GM12878 (cell line): ENCODE results near the gene GTPBP10. TPM values are rescaled to one million over a fixed set of nuclear protein-coding genes. Genes with fewer than 3 reads are reported as not detected.
A peak's percentile ranks its signal among the peaks of the same experiment; 100 is the strongest.

Experiments
- BACH1 ChIP-seq: fragments of 450-650 bp; IDR thresholded peaks from 2 replicates; pipeline ENCODE4 v1.6.1; 2017; ENCODE audit warnings: mild to moderate bottlenecking, borderline replicate concordance
- BRCA1 ChIP-seq: IDR thresholded peaks from 2 replicates; pipeline ENCODE4 v1.6.1; 2011; ENCODE audit warnings: low read depth, low read length, improper control_type of control experiment
- CBX3 ChIP-seq: fragments of 200-600 bp; sonication (generic); IDR thresholded peaks from 2 replicates; pipeline ENCODE4 v1.6.1; 2016; ENCODE audit warnings: low read depth, borderline replicate concordance
- CHD1 ChIP-seq: IDR thresholded peaks from 2 replicates; pipeline ENCODE4 v1.6.1; 2012; ENCODE audit warnings: low read depth, low read length, improper control_type of control experiment
- DPF2 ChIP-seq: fragments of 450-650 bp; IDR thresholded peaks from 2 replicates; pipeline ENCODE4 v1.6.1; 2017; ENCODE audit warnings: mild to moderate bottlenecking
- GABPA ChIP-seq: IDR thresholded peaks from 2 replicates; pipeline ENCODE4 v1.6.1; 2014; ENCODE audit warnings: antibody characterized with exemption, low read depth, mild to moderate bottlenecking, inconsistent platforms
- HDAC2 ChIP-seq: fragments of 200-600 bp; sonication (generic); IDR thresholded peaks from 2 replicates; pipeline ENCODE4 v1.6.1; 2017
- MXI1 ChIP-seq: fragments of 150-350 bp; IDR thresholded peaks from 2 replicates; pipeline ENCODE4 v1.6.1; 2011; ENCODE audit warnings: low read depth, mild to moderate bottlenecking, inconsistent platforms, low read length, improper control_type of control experiment
- NFYA ChIP-seq: IDR thresholded peaks from 2 replicates; pipeline ENCODE4 v1.6.1; 2011; ENCODE audit warnings: low read depth, mild to moderate bottlenecking, low read length, improper control_type of control experiment, borderline replicate concordance
- NR2C1 ChIP-seq: fragments of 450-650 bp; IDR thresholded peaks from 2 replicates; pipeline ENCODE4 v1.6.1; 2017; ENCODE audit warnings: antibody characterized with exemption, mild to moderate bottlenecking, moderate library complexity
- PAX5 ChIP-seq: IDR thresholded peaks from 2 replicates; pipeline ENCODE4 v1.6.1; 2011; ENCODE audit warnings: low read depth, low read length, borderline replicate concordance
- POLR2AphosphoS5 ChIP-seq: IDR thresholded peaks from 2 replicates; pipeline ENCODE4 v1.6.1; 2011; ENCODE audit warnings: mild to moderate bottlenecking, low read length, inconsistent platforms
- POU2F2 ChIP-seq: IDR thresholded peaks from 3 replicates; pipeline ENCODE4 v1.6.1; 2011; ENCODE audit warnings: low read depth, mild to moderate bottlenecking, low read length, borderline replicate concordance
- RCOR1 ChIP-seq: conservative IDR thresholded peaks from 2 replicates; pipeline ENCODE4 v1.6.1; 2012; ENCODE audit warnings: low read depth, low read length, improper control_type of control experiment
- RFX5 ChIP-seq: IDR thresholded peaks from 2 replicates; pipeline ENCODE4 v1.6.1; 2011; ENCODE audit warnings: low read depth, low read length, improper control_type of control experiment
- SPI1 ChIP-seq: IDR thresholded peaks from 2 replicates; pipeline ENCODE4 v1.6.1; 2011; ENCODE audit warnings: low read depth, mild to moderate bottlenecking, low read length, moderate library complexity, borderline replicate concordance; ENCODE audit not compliant: insufficient read depth
- SRF ChIP-seq, 2 experiments: IDR thresholded peaks; 2 replicates each; pipeline ENCODE4 v1.6.1; 2011; ENCODE audit warnings: low read depth in 2 of 2, low read length in 2 of 2, mild to moderate bottlenecking in 1 of 2, moderate library complexity in 1 of 2
- STAT3 ChIP-seq: IDR thresholded peaks from 2 replicates; pipeline ENCODE4 v1.6.1; 2011; ENCODE audit warnings: low read depth, low read length, improper control_type of control experiment
- TCF12 ChIP-seq: IDR thresholded peaks from 2 replicates; pipeline ENCODE4 v1.6.1; 2011; ENCODE audit warnings: low read depth, mild to moderate bottlenecking, low read length
- ZBED1 ChIP-seq: IDR thresholded peaks from 2 replicates; pipeline ENCODE4 v1.6.1; 2016; ENCODE audit warnings: borderline replicate concordance
- ZSCAN29 ChIP-seq: fragments of 450-650 bp; IDR thresholded peaks from 2 replicates; pipeline ENCODE4 v1.6.1; 2017; ENCODE audit warnings: mild to moderate bottlenecking, moderate library complexity
- polyA plus RNA-seq, 11 experiments: library from polyadenylated mRNA; depleted of rRNA in 4 of 11; unstranded in 6 of 11; stranded (reverse) in 5 of 11; fragments of >200 nt; fragmentation: Nextera tagmentation in 4 of 11; fragmentation: Illumina TruSeq in 1 of 11; extraction: Ambion mirVana in 4 of 11; extraction: Trizol in 1 of 11; gene quantifications; 1 replicate in 1 of 11; 2 replicates in 10 of 11; pipeline versions ENCODE4 v1.2.1 to v1.2.3, GENCODE V29; 2011 to 2016; ENCODE audit warnings: inconsistent platforms in 2 of 11, missing spikeins in 2 of 11, low read depth in 1 of 11
- total RNA-seq, 4 experiments: library from RNA; depleted of rRNA in 3 of 4; stranded (reverse); fragments of >200 nt in 3 of 4; fragmentation: Illumina TruSeq in 1 of 4; extraction: Trizol in 1 of 4; gene quantifications; 2 replicates each; pipeline versions ENCODE4 v1.2.1 to v1.2.3, GENCODE V29; 2013 to 2021
- TF ChIP-seq, protein P1 (sequence below): fragments of 150-350 bp; IDR thresholded peaks from 2 replicates; pipeline ENCODE4 v1.6.1; 2016; ENCODE audit warnings: low read depth, low read length
- TF ChIP-seq, protein P2 (sequence below): fragments of 450-650 bp; IDR thresholded peaks from 2 replicates; pipeline ENCODE4 v1.6.1; 2018; ENCODE audit warnings: mild to moderate bottlenecking, low read depth, moderate library complexity; ENCODE audit not compliant: partially characterized antibody
- TF ChIP-seq, protein P3 (sequence below): IDR thresholded peaks from 2 replicates; pipeline ENCODE4 v1.6.1; 2011; ENCODE audit warnings: low read depth, mild to moderate bottlenecking, low read length, moderate library complexity, borderline replicate concordance; ENCODE audit errors: extremely low read depth

Gene GTPBP10
- total and polyA plus RNA-seq, 10 of the 15 experiments (the other 5 are each of a cell fraction or from before 2014, with no cell fraction given), result 10.1 to 41.0 (median 33.0) TPM

DNA sequence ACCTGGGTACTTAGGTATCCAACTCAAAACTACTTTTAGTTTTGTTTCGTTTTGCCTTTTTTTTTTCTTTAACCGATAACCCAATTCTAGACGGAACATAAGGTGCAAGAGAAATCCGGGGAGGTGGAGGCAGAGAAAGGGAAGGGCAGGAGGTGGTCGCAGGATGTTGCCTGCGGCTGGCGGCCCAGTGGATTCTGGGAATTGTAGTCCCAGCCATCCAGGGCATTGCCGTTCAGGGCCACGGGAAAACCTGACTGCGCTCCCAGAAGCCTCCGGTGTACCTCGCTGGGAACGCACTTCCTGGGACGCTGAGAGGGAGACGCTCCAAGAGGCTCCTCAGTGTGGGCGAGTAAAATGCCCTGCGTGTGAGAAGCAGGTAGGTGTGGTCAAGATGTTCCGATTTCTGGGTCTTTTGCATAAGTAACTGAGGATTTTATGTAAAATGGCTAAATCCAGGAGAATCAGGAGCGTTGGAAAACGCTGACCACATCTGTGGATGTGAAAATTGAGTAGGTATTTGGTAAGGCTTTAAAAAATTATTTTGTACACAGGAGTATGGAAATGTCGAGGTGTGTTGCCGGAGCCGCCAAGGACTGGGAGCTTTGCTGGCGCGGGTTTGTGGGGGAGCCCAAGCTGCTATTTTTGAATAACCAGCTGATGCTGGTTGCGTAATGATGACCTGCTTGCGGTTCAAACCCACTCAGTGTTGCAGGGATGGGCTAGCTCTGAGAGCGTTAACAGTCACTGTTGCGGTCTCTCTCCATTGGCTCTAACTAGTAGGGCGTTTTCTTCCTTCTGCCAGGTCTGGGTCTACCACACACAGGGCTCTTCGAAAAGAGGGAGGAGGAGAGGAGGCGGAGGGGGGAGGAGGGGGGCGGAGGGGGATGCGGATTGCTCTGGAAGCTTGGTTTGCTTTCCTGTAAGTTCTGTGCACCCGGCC lies 56.9 kb downstream of the GTPBP10 start, which contains the start of gene CLDN12 (continued):
- no peak for TF ChIP-seq MXI1
- TF ChIP-seq BRCA1, result no peak
- peak; percentile 84 for TF ChIP-seq POLR2AphosphoS5
- peak; percentile 84 for TF ChIP-seq DPF2
- peak; percentile 91 for TF ChIP-seq PAX5
- TF ChIP-seq GABPA, result peak; percentile 87
- TF ChIP-seq ZSCAN29, result no peak
- no peak for TF ChIP-seq CHD1
- TF ChIP-seq, protein P1, sequence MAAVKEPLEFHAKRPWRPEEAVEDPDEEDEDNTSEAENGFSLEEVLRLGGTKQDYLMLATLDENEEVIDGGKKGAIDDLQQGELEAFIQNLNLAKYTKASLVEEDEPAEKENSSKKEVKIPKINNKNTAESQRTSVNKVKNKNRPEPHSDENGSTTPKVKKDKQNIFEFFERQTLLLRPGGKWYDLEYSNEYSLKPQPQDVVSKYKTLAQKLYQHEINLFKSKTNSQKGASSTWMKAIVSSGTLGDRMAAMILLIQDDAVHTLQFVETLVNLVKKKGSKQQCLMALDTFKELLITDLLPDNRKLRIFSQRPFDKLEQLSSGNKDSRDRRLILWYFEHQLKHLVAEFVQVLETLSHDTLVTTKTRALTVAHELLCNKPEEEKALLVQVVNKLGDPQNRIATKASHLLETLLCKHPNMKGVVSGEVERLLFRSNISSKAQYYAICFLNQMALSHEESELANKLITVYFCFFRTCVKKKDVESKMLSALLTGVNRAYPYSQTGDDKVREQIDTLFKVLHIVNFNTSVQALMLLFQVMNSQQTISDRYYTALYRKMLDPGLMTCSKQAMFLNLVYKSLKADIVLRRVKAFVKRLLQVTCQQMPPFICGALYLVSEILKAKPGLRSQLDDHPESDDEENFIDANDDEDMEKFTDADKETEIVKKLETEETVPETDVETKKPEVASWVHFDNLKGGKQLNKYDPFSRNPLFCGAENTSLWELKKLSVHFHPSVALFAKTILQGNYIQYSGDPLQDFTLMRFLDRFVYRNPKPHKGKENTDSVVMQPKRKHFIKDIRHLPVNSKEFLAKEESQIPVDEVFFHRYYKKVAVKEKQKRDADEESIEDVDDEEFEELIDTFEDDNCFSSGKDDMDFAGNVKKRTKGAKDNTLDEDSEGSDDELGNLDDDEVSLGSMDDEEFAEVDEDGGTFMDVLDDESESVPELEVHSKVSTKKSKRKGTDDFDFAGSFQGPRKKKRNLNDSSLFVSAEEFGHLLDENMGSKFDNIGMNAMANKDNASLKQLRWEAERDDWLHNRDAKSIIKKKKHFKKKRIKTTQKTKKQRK, result no peak
- peak; percentile 85 for TF ChIP-seq POU2F2
- TF ChIP-seq TCF12, result peak; percentile 76; the same call in 1 of the 2 replicates
- no peak for TF ChIP-seq ZBED1
- TF ChIP-seq, protein P2, sequence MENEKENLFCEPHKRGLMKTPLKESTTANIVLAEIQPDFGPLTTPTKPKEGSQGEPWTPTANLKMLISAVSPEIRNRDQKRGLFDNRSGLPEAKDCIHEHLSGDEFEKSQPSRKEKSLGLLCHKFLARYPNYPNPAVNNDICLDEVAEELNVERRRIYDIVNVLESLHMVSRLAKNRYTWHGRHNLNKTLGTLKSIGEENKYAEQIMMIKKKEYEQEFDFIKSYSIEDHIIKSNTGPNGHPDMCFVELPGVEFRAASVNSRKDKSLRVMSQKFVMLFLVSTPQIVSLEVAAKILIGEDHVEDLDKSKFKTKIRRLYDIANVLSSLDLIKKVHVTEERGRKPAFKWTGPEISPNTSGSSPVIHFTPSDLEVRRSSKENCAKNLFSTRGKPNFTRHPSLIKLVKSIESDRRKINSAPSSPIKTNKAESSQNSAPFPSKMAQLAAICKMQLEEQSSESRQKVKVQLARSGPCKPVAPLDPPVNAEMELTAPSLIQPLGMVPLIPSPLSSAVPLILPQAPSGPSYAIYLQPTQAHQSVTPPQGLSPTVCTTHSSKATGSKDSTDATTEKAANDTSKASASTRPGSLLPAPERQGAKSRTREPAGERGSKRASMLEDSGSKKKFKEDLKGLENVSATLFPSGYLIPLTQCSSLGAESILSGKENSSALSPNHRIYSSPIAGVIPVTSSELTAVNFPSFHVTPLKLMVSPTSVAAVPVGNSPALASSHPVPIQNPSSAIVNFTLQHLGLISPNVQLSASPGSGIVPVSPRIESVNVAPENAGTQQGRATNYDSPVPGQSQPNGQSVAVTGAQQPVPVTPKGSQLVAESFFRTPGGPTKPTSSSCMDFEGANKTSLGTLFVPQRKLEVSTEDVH, result no peak
- peak; percentile 78; the same call in 1 of the 2 replicates for TF ChIP-seq BACH1
- TF ChIP-seq, protein P3, sequence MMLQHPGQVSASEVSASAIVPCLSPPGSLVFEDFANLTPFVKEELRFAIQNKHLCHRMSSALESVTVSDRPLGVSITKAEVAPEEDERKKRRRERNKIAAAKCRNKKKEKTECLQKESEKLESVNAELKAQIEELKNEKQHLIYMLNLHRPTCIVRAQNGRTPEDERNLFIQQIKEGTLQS, result no peak
- TF ChIP-seq NFYA, result no peak
- TF ChIP-seq STAT3, result 0 out of 2 replicates have a peak, but pooled peaks have one; percentile 27
- no peak; the same call in 1 of the 2 replicates for TF ChIP-seq RFX5
- 0 out of 4 replicates have a peak, but pooled peaks of 1 of the 2 experiments have one; percentile 41 for TF ChIP-seq SRF (IDR thresholded peaks at IDR 0.05; ENCODE audit: low read depth in 2 of 2, low read length in 2 of 2)
- no peak for TF ChIP-seq HDAC2
- no peak for TF ChIP-seq NR2C1
- no peak; the same call in none of the 2 replicates for TF ChIP-seq RCOR1
- TF ChIP-seq CBX3, result no peak
- TF ChIP-seq SPI1, result no peak
